ENCODE data around the gene GNB1. TPM values are rescaled to one million over a fixed set of nuclear protein-coding genes. Genes with fewer than 3 reads are reported as not detected.

GNB1 gene
- total and polyA plus RNA-seq, 7 experiments from 2014 or later, result 48.1 to 358 (median 232) TPM

GRCh38 chr1:1874901-1875300 lies 16.0 kb downstream of the GNB1 start:
- ATAC-seq (no peak), DNase-seq (no peak)
- peaks cover 45 to 62% of the 10 kb centered on the region in 2 donors for H3K4me1 ChIP-seq (ENCODE audit: control insufficient read depth in 2 of 2, insufficient read depth in 2 of 2, low read length in 2 of 2)
- intact Hi-C loops (cut with micrococcal nuclease), result no loop called here
- peaks cover 0 to 30% (median 4%) of the 10 kb centered on the region in 3 experiments for H3K36me3 ChIP-seq (ENCODE audit: control insufficient read depth in 2 of 3, insufficient read depth in 3 of 3, low read length in 3 of 3)
- H3K27ac ChIP-seq (ENCODE audit: low read depth, low read length), result no peak overlapping the region
- H3K27me3 ChIP-seq (ENCODE audit: control insufficient read depth in 2 of 2, insufficient read depth in 2 of 2, low read length in 2 of 2), result no peaks in the 10 kb centered on the region
- no peaks in the 10 kb centered on the region for H3K27me3 Mint-ChIP-seq
- peak overlapping the region in 4 of 10 donors; percentile 6 to 56 (median 18) for H3K4me3 Mint-ChIP-seq
- H3K36me3 Mint-ChIP-seq, result peaks cover 8 to 33% (median 21%) of the 10 kb centered on the region in 5 donors
- H3K4me3 ChIP-seq (ENCODE audit: low read length), result no peak overlapping the region
- peaks cover 0 to 3% (median 0%) of the 10 kb centered on the region in 11 donors for H3K9me3 Mint-ChIP-seq
- CTCF ChIA-PET, result no interaction called here
- POLR2A ChIA-PET, result interaction anchor here (0.7 kb wide), 1 partner anchor 64 kb away, joined by 9 read pairs; no protein-coding TSS in a partner anchor
- peaks cover 54 to 91% (median 85%) of the 10 kb centered on the region in 7 donors for H3K4me1 Mint-ChIP-seq
- H3K9me3 ChIP-seq (ENCODE audit: control insufficient read depth in 2 of 3, low read length in 3 of 3), result no peaks in the 10 kb centered on the region
- peak overlapping the region in 2 of 9 donors; percentile 21 to 38 for H3K27ac Mint-ChIP-seq

- ChIA-PET CTCF (no interaction called here), POLR2A (no interaction called here)
- H3K4me3 Mint-ChIP-seq, result peak overlapping the region in 1 of 10 donors; percentile 5
- peaks cover 48 to 83% (median 82%) of the 10 kb centered on the region in 7 donors for H3K4me1 Mint-ChIP-seq
- peak overlapping the region in 6 of 9 donors; percentile 14 to 76 (median 51) for H3K27ac Mint-ChIP-seq
- Histone ChIP-seq H3K9me3 (ENCODE audit: control insufficient read depth in 2 of 3, low read length in 3 of 3) (no peaks in the 10 kb centered on the region), H3K27ac (ENCODE audit: low read depth, low read length) (no peak overlapping the region), H3K36me3 (ENCODE audit: control insufficient read depth in 2 of 3, insufficient read depth in 3 of 3, low read length in 3 of 3) (peaks cover 0 to 26% (median 4%) of the 10 kb centered on the region in 3 experiments), H3K4me1 (ENCODE audit: control insufficient read depth in 2 of 2, insufficient read depth in 2 of 2, low read length in 2 of 2) (peaks cover 36 to 54% of the 10 kb centered on the region in 2 donors), H3K27me3 (ENCODE audit: control insufficient read depth in 2 of 2, insufficient read depth in 2 of 2, low read length in 2 of 2) (no peaks in the 10 kb centered on the region), H3K4me3 (ENCODE audit: low read length) (no peak overlapping the region)
- H3K27me3 Mint-ChIP-seq, result no peaks in the 10 kb centered on the region
- DNase-seq, result no peak
- intact Hi-C loops (cut with micrococcal nuclease), result no loop called here
- ATAC-seq, result no peak
- H3K36me3 Mint-ChIP-seq, result peaks cover 5 to 24% (median 16%) of the 10 kb centered on the region in 5 donors
- peaks cover 0 to 4% (median 0%) of the 10 kb centered on the region in 11 donors for H3K9me3 Mint-ChIP-seq
These were observed 17.7 kb downstream of the GNB1 start for GRCh38 chr1:1873186-1873585.

GRCh38 chr1:1872329-1872994 lies 18.4 kb downstream of the GNB1 start:
- peaks cover 31 to 53% of the 10 kb centered on the region in 2 donors for H3K4me1 ChIP-seq (ENCODE audit: control insufficient read depth in 2 of 2, insufficient read depth in 2 of 2, low read length in 2 of 2)
- no peak overlapping the region for H3K27ac ChIP-seq (ENCODE audit: low read depth, low read length)
- intact Hi-C loops (cut with micrococcal nuclease), result no loop called here
- Mint-ChIP-seq H3K27me3 (no peaks in the 10 kb centered on the region), H3K4me1 (peaks cover 43 to 82% (median 80%) of the 10 kb centered on the region in 7 donors), H3K9me3 (peaks cover 0 to 4% (median 0%) of the 10 kb centered on the region in 11 donors), H3K4me3 (peak overlapping the region in 7 of 10 donors; percentile 5 to 57 (median 33)), H3K36me3 (peaks cover 5 to 23% (median 17%) of the 10 kb centered on the region in 5 donors), H3K27ac (peak overlapping the region in 8 of 9 donors; percentile 14 to 76 (median 51))
- peaks cover 0 to 21% (median 4%) of the 10 kb centered on the region in 3 experiments for H3K36me3 ChIP-seq (ENCODE audit: control insufficient read depth in 2 of 3, insufficient read depth in 3 of 3, low read length in 3 of 3)
- DNase-seq, result no peak
- ChIA-PET POLR2A (no interaction called here), CTCF (interaction anchor here (0.6 kb wide), 1 partner anchor 63 kb away, joined by 3 read pairs; no protein-coding TSS in a partner anchor)
- H3K9me3 ChIP-seq (ENCODE audit: control insufficient read depth in 2 of 3, low read length in 3 of 3), result no peaks in the 10 kb centered on the region
- no peaks in the 10 kb centered on the region for H3K27me3 ChIP-seq (ENCODE audit: control insufficient read depth in 2 of 2, insufficient read depth in 2 of 2, low read length in 2 of 2)
- no peak overlapping the region for H3K4me3 ChIP-seq (ENCODE audit: low read length)
- ATAC-seq, result no peak

GRCh38 chr1:1869469-1869868 lies 21.4 kb downstream of the GNB1 start:
- POLR2A ChIA-PET, result interaction anchor here (0.7 to 1.0 kb wide), 2 partner anchors 18 kb away, joined by 3 read pairs; no protein-coding TSS in a partner anchor

GRCh38 chr1:1867164-1867563 lies 23.7 kb downstream of the GNB1 start:
- H3K36me3 ChIP-seq (ENCODE audit: control insufficient read depth in 2 of 3, insufficient read depth in 3 of 3, low read length in 3 of 3), result no peaks in the 10 kb centered on the region
- no peak for ATAC-seq
- peak overlapping the region in 1 of 9 donors; percentile 14 for H3K27ac Mint-ChIP-seq
- no peak overlapping the region for H3K4me3 Mint-ChIP-seq
- intact Hi-C loops (cut with micrococcal nuclease), result no loop called here
- no peak overlapping the region for H3K27ac ChIP-seq (ENCODE audit: low read depth, low read length)
- H3K4me1 ChIP-seq (ENCODE audit: control insufficient read depth in 2 of 2, insufficient read depth in 2 of 2, low read length in 2 of 2), result peaks cover 21 to 46% of the 10 kb centered on the region in 2 donors
- no peak overlapping the region for H3K4me3 ChIP-seq (ENCODE audit: low read length)
- peaks cover 44 to 80% (median 72%) of the 10 kb centered on the region in 7 donors for H3K4me1 Mint-ChIP-seq
- H3K27me3 Mint-ChIP-seq, result no peaks in the 10 kb centered on the region
- DNase-seq, result no peak
- H3K9me3 Mint-ChIP-seq, result peaks cover 0 to 3% (median 0%) of the 10 kb centered on the region in 11 donors
- no peaks in the 10 kb centered on the region for H3K9me3 ChIP-seq (ENCODE audit: control insufficient read depth in 2 of 3, low read length in 3 of 3)
- POLR2A ChIA-PET, result no interaction called here
- CTCF ChIA-PET, result no interaction called here
- H3K36me3 Mint-ChIP-seq, result peaks cover 0 to 14% (median 5%) of the 10 kb centered on the region in 5 donors
- no peaks in the 10 kb centered on the region for H3K27me3 ChIP-seq (ENCODE audit: control insufficient read depth in 2 of 2, insufficient read depth in 2 of 2, low read length in 2 of 2)

More at GRCh38 chr1:1869469-1869868, 21.4 kb downstream of the GNB1 start:
- H3K27me3 ChIP-seq (ENCODE audit: control insufficient read depth in 2 of 2, insufficient read depth in 2 of 2, low read length in 2 of 2), result no peaks in the 10 kb centered on the region
- DNase-seq (no peak), ATAC-seq (peak; percentile 54)
- peaks cover 32 to 40% of the 10 kb centered on the region in 2 donors for H3K4me1 ChIP-seq (ENCODE audit: control insufficient read depth in 2 of 2, insufficient read depth in 2 of 2, low read length in 2 of 2)
- H3K4me3 ChIP-seq (ENCODE audit: low read length), result no peak overlapping the region
- Mint-ChIP-seq H3K36me3 (peaks cover 0 to 14% (median 5%) of the 10 kb centered on the region in 5 donors), H3K27ac (peak overlapping the region in 6 of 9 donors; percentile 29 to 83 (median 69)), H3K4me3 (peak overlapping the region in 4 of 10 donors; percentile 3 to 46 (median 20)), H3K27me3 (no peaks in the 10 kb centered on the region), H3K4me1 (peaks cover 40 to 79% (median 71%) of the 10 kb centered on the region in 7 donors), H3K9me3 (peaks cover 0 to 4% (median 0%) of the 10 kb centered on the region in 11 donors)
- intact Hi-C loops (cut with micrococcal nuclease), result no loop called here
- H3K27ac ChIP-seq (ENCODE audit: low read depth, low read length), result no peak overlapping the region
- H3K9me3 ChIP-seq (ENCODE audit: control insufficient read depth in 2 of 3, low read length in 3 of 3), result no peaks in the 10 kb centered on the region
- H3K36me3 ChIP-seq (ENCODE audit: control insufficient read depth in 2 of 3, insufficient read depth in 3 of 3, low read length in 3 of 3), result peaks cover 0 to 4% (median 4%) of the 10 kb centered on the region in 3 experiments
- CTCF ChIA-PET, result interaction anchor here (0.6 to 0.7 kb wide), 2 partner anchors 40 to 159 kb away, joined by 3 read pairs; no protein-coding TSS in a partner anchor

GRCh38 chr1:1862905-1863547 lies 27.9 kb downstream of the GNB1 start:
- H3K36me3 ChIP-seq (ENCODE audit: control insufficient read depth in 2 of 3, insufficient read depth in 3 of 3, low read length in 3 of 3), result no peaks in the 10 kb centered on the region
- H3K4me3 Mint-ChIP-seq, result peak overlapping the region in 9 of 10 donors; percentile 2 to 63 (median 34)
- peaks cover 0 to 2% (median 0%) of the 10 kb centered on the region in 11 donors for H3K9me3 Mint-ChIP-seq
- no peak overlapping the region for H3K4me3 ChIP-seq (ENCODE audit: low read length)
- ATAC-seq (no peak), DNase-seq (no peak)
- CTCF ChIA-PET, result no interaction called here
- POLR2A ChIA-PET, result no interaction called here
- peaks cover 43 to 88% (median 67%) of the 10 kb centered on the region in 7 donors for H3K4me1 Mint-ChIP-seq
- H3K27me3 ChIP-seq (ENCODE audit: control insufficient read depth in 2 of 2, insufficient read depth in 2 of 2, low read length in 2 of 2), result no peaks in the 10 kb centered on the region
- H3K27ac ChIP-seq (ENCODE audit: low read depth, low read length), result peak overlapping the region; percentile 25
- peaks cover 0 to 12% (median 4%) of the 10 kb centered on the region in 5 donors for H3K36me3 Mint-ChIP-seq
- H3K9me3 ChIP-seq (ENCODE audit: control insufficient read depth in 2 of 3, low read length in 3 of 3), result no peaks in the 10 kb centered on the region
- no peaks in the 10 kb centered on the region for H3K27me3 Mint-ChIP-seq
- H3K4me1 ChIP-seq (ENCODE audit: control insufficient read depth in 2 of 2, insufficient read depth in 2 of 2, low read length in 2 of 2), result peaks cover 20 to 41% of the 10 kb centered on the region in 2 donors
- H3K27ac Mint-ChIP-seq, result peak overlapping the region in 8 of 9 donors; percentile 20 to 81 (median 50)
- intact Hi-C loops (cut with micrococcal nuclease), result no loop called here

Data from naive thymus-derived CD4-positive, alpha-beta T cell (primary cell).